Skeletal muscle tissue (tissue), 4 donors: ENCODE results near the gene AHDC1. TPM values are rescaled to one million over a fixed set of nuclear protein-coding genes. Genes with fewer than 3 reads are reported as not detected.

ENCODE experiments used
- H3K27ac ChIP-seq: one replicate; pipeline ENCODE4 v1.7.0; 2013; ENCODE audit warnings: mild to moderate bottlenecking, low read depth, low read length, inconsistent platforms
- H3K27me3 ChIP-seq, 3 donors: one replicate each; pipeline ENCODE4 v1.7.0; 2013; ENCODE audit warnings: low read length in 3 of 3; ENCODE audit not compliant: control insufficient read depth in 3 of 3, insufficient read depth in 3 of 3
- H3K36me3 ChIP-seq, 3 donors: one replicate each; pipeline ENCODE4 v1.7.0; 2013; ENCODE audit warnings: low read length in 3 of 3; ENCODE audit not compliant: control insufficient read depth in 3 of 3, insufficient read depth in 3 of 3
- H3K4me1 ChIP-seq, 3 donors: one replicate each; pipeline ENCODE4 v1.7.0; 2013; ENCODE audit warnings: low read length in 3 of 3, mild to moderate bottlenecking in 3 of 3; ENCODE audit not compliant: control insufficient read depth in 3 of 3, insufficient read depth in 3 of 3
- H3K4me3 ChIP-seq, 3 donors: one replicate each; pipeline ENCODE4 v1.7.0; 2013; ENCODE audit warnings: low read length in 3 of 3
- H3K9ac ChIP-seq, 3 donors: one replicate each; pipeline ENCODE4 v1.7.0; 2013; ENCODE audit warnings: low read length in 3 of 3, mild to moderate bottlenecking in 3 of 3, moderate library complexity in 2 of 3, low read depth in 1 of 3
- H3K9me3 ChIP-seq, 3 donors: one replicate each; pipeline ENCODE4 v1.7.0; 2013; ENCODE audit warnings: low read length in 3 of 3; ENCODE audit not compliant: control insufficient read depth in 3 of 3
- total RNA-seq: library from RNA; depleted of rRNA; stranded (reverse); fragments of >200 nt; gene quantifications from one replicate; pipeline ENCODE4 v1.2.3, GENCODE V29; 2014
- donor health status: Osteomylitis.

Gene AHDC1
- total RNA-seq, 1 donor from 2014 or later: 19.8 TPM

DNA sequence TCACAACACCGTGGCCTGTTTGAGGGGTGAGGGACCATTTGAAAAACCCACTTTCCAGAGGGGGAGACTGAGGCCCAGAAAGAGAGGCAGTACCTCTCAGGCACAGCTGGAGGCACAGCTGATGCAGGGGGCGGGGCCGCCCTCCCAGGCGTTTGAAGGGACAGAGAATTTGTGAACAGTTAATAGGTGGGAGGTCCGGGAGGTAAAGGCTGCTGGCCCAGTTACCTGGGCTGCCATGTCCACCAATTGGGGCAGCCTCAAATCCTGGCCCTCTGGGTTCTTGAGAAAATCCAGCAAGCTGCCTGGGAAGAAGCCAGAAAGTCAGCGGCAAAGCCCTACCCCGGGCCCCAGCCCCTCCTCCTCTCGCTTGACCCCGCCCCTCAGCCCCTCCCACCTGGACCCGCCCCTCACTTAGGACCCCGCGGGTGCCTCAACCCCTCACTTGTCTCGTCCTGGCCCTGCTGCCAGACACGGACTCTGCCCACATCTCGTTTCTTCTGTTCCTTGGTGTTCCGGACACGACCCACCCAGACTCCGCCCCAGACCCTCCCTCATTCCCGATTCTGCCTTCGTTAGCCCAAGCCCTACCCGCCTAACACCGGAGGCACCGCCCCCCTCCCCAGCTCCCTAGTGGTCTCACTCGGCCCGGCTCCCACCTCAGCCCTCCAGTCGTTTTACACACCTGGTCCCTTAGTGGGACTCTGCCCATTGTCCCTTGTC lies 10.8 kb upstream of the AHDC1 start:
- no peak overlapping the region for H3K9ac ChIP-seq
- H3K4me3 ChIP-seq: no peak overlapping the region
- no peak overlapping the region for H3K27ac ChIP-seq
- peaks cover 0 to 3% (median 0%) of the 10 kb centered on the region in 3 donors for H3K27me3 ChIP-seq
- H3K9me3 ChIP-seq: no peaks in the 10 kb centered on the region
- H3K36me3 ChIP-seq: no peaks in the 10 kb centered on the region
- H3K4me1 ChIP-seq: peaks cover 2 to 5% (median 3%) of the 10 kb centered on the region in 3 donors

DNA sequence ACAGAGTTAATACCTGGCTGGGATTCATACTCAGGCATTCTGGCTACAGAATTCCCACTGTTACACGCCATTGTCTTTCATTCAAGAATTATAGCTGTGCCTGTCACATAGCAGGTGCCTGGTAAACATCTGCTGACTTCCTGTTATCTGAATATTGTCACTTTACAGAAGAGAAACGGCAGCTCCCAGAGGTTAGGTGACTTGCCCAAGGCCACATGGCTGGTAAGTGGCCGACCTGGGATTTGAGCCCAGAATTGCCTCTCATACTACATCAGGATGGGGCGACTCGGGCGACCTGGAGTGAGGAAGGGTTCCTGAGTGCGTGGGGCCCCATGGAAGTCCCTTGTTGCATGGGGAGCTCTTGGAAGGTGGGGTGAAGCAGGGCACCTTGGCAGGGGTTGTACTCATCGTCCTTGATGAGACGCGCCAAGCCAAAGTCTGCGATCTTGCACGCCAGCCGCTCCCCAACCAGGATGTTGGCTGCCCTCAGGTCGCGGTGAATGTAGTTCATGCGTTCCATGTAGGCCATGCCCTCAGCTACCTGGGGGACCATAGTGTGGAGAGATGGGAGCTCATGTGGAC lies 10.2 kb upstream of the AHDC1 start:
- H3K27ac ChIP-seq: no peak overlapping the region
- H3K4me1 ChIP-seq: peaks cover 3 to 5% (median 4%) of the 10 kb centered on the region in 3 donors
- H3K27me3 ChIP-seq: peaks cover 0 to 3% (median 0%) of the 10 kb centered on the region in 3 donors
- no peak overlapping the region for H3K9ac ChIP-seq
- H3K9me3 ChIP-seq: no peaks in the 10 kb centered on the region
- H3K4me3 ChIP-seq: no peak overlapping the region
- H3K36me3 ChIP-seq: no peaks in the 10 kb centered on the region

DNA sequence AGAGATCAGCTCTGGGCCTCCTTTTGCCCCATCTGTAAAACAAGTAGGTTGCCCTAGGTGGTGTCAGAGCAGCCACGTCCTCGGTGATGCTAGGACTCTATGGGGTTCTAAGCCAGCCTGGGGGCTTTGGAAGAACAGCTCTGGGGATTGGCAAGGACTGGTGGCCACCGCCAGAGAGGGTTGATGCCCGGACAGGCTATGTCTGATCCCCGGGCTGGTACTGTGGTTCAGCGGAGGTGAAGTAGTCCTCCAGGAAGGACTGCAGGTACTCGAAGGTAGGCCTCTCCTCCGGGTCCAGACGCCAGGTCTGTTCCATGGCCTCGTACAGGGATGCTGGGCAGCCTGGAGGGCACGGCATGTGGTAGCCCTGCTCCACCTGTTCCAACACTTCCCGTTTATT lies 8.8 kb upstream of the AHDC1 start:
- H3K9ac ChIP-seq: no peak overlapping the region
- no peaks in the 10 kb centered on the region for H3K9me3 ChIP-seq
- H3K4me3 ChIP-seq: no peak overlapping the region
- H3K27me3 ChIP-seq: peaks cover 0 to 3% (median 0%) of the 10 kb centered on the region in 3 donors
- no peaks in the 10 kb centered on the region for H3K36me3 ChIP-seq
- peaks cover 5 to 10% (median 5%) of the 10 kb centered on the region in 3 donors for H3K4me1 ChIP-seq
- no peak overlapping the region for H3K27ac ChIP-seq

DNA sequence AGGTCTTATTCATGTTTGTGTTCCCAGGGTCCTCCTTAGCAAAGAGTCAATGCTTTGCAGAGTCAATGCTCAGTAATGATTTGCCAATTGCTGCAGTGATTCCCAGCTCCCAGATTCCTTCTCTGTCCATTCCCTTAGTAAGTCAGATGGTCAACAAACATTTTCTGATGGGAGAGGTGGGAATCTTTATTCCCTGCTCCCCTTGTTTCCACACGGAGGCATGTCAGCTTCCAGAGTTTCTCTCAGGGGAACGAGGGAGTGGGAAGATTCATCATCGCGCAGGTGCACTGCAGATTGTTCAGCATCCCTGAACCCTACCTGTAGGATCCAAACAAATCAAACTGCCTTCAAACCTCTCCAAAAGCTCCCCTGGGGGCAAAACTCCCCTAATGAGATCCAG lies 7.5 kb upstream of the AHDC1 start:
- no peaks in the 10 kb centered on the region for H3K36me3 ChIP-seq
- H3K4me1 ChIP-seq: peaks cover 7 to 12% (median 11%) of the 10 kb centered on the region in 3 donors
- H3K9me3 ChIP-seq: no peaks in the 10 kb centered on the region
- H3K4me3 ChIP-seq: no peak overlapping the region
- no peak overlapping the region for H3K9ac ChIP-seq
- peaks cover 0 to 3% (median 0%) of the 10 kb centered on the region in 3 donors for H3K27me3 ChIP-seq
- H3K27ac ChIP-seq: no peak overlapping the region

DNA sequence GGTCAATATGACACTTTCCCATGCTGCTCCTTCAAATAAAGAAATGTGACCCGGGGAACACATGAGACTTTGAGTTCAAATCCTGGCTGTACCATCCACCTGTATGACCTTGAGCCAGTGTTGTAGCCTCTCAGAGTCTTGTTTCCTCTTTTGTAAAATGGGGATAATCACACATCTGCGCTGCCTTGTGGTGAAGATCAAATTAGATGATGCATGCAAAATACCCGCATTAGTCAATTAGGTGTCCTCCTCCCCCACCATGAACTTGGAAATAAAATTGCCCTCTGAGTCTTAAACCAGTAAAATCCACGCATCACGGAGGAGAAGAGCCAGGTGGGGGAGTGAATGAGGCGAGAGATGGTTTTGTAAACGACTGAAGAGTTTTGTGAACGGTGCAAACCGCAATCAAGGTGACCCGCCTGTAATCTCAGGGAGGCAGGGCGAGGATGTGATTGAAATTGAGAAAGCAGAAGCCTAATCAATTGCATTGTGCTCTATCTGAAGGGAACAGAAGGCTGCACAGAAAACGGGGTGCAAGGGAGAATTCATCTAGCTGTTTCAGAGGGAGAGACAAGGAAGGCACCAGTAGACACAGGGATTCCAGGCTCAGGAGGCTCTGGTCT lies 5.8 kb upstream of the AHDC1 start:
- Histone ChIP-seq H3K36me3 (no peaks in the 10 kb centered on the region), H3K9ac (no peak overlapping the region), H3K27me3 (peaks cover 0 to 3% (median 0%) of the 10 kb centered on the region in 3 donors), H3K4me1 (peaks cover 14 to 21% (median 21%) of the 10 kb centered on the region in 3 donors), H3K9me3 (no peaks in the 10 kb centered on the region), H3K4me3 (no peak overlapping the region), H3K27ac (no peak overlapping the region)

DNA sequence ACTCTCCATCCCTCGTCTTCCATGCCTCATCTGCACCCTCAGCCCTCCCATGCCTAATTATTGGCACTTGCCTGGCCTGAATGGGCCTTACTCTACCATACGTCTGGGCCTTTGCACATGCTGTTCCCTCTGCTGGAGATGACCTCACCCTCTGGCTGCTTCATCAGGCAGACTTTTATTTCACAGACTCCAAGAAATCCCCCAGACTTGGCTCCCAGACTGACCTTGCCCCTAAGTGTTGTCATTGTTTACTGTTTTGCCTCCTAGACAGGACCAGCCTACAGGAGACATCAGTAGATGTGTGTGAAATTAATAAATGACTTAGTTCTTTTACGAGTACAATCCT lies 5.2 kb upstream of the AHDC1 start:
- Histone ChIP-seq H3K4me3 (no peak overlapping the region), H3K36me3 (no peaks in the 10 kb centered on the region), H3K9me3 (no peaks in the 10 kb centered on the region), H3K27ac (no peak overlapping the region), H3K27me3 (no peaks in the 10 kb centered on the region), H3K4me1 (peaks cover 16 to 23% (median 19%) of the 10 kb centered on the region in 3 donors), H3K9ac (no peak overlapping the region)

DNA sequence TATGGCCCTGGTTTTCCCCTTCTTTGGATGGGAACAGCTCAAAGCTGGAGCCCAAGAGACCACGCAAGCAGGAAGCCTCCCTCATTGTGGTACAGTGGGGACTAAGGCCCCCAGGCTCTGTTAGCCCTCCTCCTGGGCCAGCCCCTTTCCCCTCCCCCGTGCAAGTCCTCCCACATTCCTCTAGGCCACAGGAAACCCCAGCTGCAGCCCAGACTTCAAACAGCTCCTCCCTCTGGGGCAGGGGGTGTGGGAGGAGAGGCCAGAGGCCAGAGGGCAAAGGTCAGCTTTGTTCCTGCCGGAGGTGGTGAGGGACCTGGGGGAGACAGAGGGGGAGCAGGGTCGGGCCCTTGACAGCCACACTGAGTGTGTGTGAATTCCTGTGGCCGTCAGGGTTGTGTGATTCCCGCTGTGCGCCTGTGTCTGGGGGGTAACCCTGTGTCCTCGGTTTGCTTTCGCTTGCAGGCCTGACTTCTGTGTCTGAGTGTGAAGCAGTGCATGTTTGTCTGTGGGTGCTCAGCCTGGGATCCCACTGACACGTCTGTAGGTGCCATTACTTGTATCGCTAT lies 3.4 kb upstream of the AHDC1 start:
- no peaks in the 10 kb centered on the region for H3K27me3 ChIP-seq
- peak overlapping the region in 1 of 3 donors; percentile 25 for H3K9ac ChIP-seq
- no peaks in the 10 kb centered on the region for H3K9me3 ChIP-seq
- H3K4me3 ChIP-seq: no peak overlapping the region
- H3K27ac ChIP-seq: no peak overlapping the region
- peaks cover 17 to 23% (median 19%) of the 10 kb centered on the region in 3 donors for H3K4me1 ChIP-seq
- no peaks in the 10 kb centered on the region for H3K36me3 ChIP-seq

DNA sequence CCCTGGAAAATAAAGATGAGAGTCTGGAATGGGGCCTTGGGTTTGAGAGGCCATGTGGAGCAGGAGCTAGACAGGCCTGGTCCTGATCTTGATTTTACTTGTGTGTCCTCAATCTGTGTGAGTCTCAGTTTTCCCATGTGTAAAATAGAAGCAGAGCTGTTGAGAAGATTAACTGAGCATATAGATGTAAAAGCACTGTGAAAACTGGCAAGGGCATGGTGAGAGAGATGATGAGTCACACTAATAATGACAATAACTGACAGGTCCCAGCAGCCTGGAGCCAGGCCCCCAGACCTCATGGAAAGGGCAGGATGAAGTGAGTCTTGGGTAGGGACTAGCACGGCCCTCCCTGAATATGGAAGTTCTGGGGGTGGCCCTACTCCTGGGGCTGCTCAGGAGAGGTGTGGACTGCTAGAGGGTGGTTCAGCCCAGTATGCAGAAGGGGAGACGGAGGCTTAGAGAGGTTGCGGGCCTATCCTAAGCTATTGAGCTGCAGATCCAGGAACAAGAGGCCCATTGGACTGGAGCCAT lies 2.8 kb upstream of the AHDC1 start:
- H3K9me3 ChIP-seq: no peaks in the 10 kb centered on the region
- no peaks in the 10 kb centered on the region for H3K27me3 ChIP-seq
- H3K4me3 ChIP-seq: no peak overlapping the region
- H3K27ac ChIP-seq: no peak overlapping the region
- no peaks in the 10 kb centered on the region for H3K36me3 ChIP-seq
- peak overlapping the region in 1 of 3 donors; percentile 33 for H3K9ac ChIP-seq
- peaks cover 19 to 25% (median 22%) of the 10 kb centered on the region in 3 donors for H3K4me1 ChIP-seq

DNA sequence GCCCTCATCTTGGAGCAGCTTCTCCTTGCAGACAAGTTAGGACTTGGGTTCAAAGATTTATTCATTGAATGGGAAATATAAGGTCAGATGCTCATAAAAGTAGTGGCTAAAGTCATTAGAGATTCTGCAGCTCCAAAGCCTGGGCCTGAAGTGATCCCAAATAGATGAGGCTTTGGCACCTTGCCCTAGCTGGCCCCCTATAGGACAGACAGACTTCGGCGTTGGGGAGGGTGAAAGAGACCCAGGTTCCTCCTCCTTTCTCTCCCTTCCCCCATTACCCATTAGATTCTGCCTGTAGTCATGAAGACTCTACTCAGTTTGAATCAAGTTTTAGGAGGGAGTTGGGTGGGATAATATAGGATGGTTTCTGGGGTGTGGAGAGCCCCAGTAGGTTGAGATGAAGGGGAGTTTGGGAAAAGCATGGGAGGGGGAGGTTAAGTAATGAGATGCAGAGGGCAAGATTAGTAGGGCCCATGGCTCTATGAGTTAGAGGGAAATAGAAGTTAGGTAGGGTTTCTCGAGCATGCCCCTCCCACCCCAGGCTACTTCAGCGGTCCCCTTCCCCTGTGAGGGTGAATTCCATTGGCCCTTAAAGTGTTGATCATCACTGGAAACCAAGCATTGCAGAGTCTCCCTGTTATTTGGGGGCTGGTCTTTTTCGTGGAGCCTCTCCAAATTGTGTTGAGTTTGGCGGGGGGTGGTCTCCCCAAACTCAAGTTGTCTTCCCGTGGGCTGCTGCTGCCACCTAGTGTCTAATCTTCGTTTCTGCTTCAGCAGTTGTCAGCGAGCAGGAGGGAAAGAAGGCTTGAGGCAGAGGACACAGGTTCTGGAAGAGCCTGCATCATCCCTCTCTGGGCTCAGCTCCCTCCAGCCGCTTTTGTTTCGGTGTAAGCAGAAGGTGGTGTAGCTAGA lies 2.1 kb upstream of the AHDC1 start:
- Histone ChIP-seq H3K9ac (peak overlapping the region in 1 of 3 donors; percentile 33), H3K4me1 (peaks cover 23 to 31% (median 29%) of the 10 kb centered on the region in 3 donors), H3K9me3 (no peaks in the 10 kb centered on the region), H3K27ac (no peak overlapping the region), H3K4me3 (no peak overlapping the region), H3K36me3 (peaks cover 0 to 3% (median 0%) of the 10 kb centered on the region in 3 donors), H3K27me3 (no peaks in the 10 kb centered on the region)
